ENCODE data around the gene RAI1.
A peak's percentile ranks its signal among the peaks of the same experiment; 100 is the strongest.

The RAI1 gene

GRCh38 chr17:17737961-17738894 is 57.0 kb downstream of the RAI1 start:
- DNase-seq = no peak

DNA sequence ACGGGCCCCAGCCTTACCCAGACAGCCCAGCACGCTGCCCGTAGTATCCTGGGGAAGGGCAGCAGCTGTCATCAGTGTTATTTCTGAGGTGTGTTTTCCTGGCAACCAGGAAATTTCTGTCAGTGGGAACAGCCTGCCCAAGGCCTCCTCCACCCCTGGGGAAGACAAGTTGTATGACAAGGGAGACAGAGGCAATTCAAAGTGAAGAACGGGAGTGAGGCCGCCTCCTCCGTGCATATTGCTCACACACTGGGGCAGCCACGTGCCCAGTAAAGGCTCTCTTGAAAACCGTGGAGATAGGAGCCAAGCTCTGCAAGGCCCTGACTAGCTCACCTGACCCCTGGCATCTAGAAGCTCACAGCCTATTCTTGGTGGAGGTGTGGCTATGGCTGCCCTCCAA is 57.6 kb downstream of the RAI1 start:
- DNase-seq = no peak

DNA sequence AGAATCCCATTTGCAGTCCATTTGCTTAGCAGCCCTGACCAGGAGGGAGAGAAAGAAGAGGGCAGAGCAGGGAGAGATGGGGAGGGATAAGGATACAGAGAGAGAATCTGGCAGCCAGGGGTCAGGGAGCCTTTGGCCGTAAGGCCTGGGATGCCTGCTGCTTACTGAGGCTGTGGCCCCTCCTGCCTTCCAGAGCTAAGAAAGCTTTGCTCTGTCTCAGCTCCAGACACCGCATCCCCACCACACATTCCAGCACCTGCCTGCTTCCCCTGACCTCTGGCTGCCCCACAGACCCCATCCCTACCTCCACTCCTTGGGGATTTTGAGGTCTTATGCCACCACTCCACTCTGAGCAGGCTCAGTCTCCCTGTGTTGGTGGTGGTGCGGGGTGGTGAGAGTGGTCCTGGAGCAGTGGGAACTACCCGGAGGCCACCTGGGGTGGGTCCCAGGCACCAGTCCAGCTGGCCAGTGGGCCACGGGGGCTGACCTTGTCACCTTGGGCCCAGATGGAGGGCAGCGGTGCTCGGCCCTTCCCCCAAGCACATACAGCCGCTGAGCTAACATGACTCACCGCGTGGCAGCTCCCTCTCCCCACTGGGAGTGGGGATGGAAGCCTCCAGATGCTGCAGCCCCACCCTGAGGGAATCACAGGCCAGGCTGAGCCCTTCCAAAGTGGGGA is 58.3 kb downstream of the RAI1 start:
- DNase-seq = no peak

GRCh38 chr17:17740615-17741348 is 59.5 kb downstream of the RAI1 start:
- DNase-seq = no peak

DNA sequence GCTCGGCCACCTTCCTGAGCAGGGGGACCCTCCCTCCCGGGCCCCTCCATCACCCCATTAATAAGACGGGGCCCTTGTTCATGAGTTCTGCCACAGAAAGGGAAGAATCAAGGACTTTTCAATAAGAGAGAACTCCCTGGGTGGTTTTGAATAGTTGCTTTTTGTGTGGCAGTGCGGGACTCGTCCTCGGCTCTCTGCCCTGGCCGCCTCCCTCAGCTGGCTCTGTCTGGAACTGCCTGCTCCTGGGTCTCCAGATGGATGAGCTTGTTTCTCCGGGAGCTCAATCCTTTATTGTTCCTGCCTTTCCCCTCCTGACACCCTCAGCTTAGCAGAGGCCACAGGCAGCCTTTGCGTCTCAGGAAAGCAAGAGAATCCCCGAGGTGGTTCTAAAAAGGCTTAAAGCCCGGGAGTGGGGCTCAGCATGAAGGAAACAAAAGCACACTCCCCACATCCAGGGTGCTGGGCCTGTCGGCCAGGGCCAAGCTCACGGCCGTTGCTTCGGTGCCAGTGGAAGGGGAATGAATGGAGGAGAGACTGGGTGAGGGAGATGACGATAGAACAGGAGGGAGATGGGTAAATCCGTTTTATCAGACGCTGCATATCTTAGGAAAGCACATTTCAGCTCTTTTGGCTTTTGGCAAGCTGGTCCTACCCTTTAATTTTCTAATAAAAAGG is 60.2 kb downstream of the RAI1 start:
- no peak for DNase-seq

DNA sequence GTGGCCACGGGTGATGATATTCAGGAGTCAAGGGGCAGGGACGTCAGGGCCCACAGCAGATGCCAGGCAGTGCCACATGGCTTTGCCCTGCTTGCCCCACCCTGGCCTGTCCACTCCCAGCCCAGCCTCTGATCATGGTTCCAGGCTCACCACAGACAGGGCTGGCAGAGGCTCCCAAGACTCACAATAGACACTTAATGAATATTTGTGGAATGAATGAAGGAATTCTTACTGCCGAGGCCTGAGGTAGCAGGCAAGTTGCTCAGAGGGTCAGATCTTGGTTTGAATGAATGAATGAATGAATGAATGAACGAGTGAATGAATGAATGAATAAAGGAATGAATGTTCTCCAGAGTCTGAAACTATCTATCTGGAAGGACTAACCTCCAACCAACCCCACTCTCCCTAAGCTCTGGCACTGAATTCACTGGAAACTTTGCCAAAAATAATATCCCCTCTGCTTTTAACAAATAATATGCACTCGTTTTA is 60.9 kb downstream of the RAI1 start:
- DNase-seq = no peak

GRCh38 chr17:17742688-17743390 is 61.6 kb downstream of the RAI1 start:
- no peak for DNase-seq

- no peak for DNase-seq
These were observed 62.3 kb downstream of the RAI1 start for GRCh38 chr17:17743391-17744112.

DNA sequence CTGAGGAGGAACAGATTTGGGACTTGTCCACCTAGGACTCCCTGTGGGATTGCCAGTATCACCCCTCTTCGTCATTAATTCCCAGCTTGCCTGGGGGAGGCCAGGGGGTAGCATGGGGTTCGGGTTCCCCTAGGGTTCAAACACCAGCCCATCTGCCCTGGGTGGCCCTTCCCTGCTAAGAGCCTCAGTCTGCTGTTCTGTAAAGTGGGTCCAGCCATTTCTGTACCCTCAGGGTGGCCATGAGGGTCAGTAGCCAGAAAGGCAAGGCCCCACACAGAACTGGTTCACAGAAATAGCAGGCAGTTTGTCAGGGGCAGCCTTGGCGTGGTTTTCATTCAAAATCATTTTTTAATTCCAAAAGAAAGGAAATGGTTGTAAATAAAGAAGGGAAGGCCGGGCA is 62.9 kb downstream of the RAI1 start:
- no peak for DNase-seq

DNA sequence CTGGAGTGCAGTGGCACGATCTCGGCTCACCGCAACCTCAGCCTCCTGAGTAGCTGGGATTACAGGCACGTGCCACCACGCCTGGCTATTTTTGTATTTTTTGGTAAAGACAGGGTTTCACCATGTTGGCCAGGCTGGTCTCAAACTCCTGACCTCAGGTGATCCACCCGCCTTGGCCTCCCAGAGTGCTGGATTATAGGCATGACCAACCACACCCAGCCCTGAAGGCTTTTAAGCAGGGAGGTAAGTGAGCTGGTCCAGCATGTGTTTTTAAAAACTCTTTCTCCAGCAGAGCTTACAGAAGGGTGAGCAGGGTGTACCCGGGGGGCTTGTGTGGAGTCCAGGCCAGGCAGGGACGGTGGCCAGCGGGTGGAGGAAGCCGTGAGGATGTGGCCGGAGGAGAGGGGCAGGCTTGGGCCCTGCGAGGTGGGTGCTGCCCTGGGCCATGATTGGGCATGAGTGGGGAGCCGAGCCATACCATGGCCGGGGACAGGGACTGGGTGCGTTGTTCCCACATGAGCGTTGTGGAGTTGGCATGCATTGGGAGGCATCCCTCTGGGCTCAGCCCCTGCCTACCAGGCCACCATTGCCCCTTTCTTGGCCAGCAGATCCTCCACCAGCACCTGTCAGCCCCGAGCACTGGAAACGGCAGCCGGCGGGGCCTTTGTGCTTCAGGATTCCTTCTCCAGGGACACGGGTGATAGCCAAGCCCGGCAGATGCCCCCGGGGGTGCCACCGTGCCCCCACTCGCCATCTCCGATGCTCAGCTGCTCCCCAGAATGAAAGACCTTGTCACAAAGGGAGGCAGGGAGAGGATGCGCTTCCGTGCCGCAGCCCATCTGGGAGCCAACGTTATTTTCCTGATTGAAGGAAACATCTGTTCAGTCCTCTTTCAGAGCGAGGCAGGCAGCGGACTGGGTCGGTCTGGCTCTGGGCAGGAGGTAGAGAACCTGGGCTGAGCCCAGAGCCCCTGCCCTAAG is 64.5 kb downstream of the RAI1 start:
- no peak for DNase-seq

DNA sequence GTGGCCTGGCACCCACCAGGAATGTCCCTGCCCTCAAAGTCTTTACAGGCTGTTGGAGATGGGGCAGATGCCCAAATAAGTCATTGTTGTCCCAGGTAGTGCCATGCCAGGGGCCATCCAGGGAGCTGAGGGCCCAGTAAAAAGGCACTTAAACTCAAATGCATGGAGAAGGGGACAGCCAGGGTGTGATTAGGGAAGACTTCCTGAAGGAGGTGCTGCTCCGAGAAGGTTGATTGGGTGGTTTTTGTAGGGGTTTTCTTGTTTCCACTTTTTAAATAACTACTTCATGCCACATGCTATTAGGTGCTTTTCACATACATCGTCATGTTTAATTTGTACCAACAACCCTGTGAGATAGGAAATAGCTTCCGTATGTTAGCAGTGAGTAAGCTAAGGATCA is 66.9 kb downstream of the RAI1 start:
- no peak for DNase-seq

DNA sequence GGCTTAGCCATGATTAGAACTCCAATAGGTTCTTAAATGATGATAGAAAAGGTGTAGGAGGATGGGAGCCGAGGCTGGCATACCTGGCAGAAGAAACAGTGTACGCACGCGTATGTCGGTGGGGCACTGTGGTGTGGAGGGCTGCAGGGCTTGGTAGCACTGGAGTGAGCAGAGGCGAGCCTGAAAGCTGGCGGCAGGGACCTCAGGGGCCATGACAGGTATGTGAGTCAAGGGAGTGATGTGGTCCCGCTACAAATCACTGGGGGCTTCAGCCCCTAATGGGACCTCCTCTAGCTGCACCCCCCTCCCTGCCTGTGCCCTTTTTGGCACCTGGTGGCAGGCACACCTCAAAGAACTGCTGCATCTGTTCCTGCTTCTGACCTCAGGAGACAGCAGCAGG is 67.3 kb downstream of the RAI1 start:
- DNase-seq = no peak

DNA sequence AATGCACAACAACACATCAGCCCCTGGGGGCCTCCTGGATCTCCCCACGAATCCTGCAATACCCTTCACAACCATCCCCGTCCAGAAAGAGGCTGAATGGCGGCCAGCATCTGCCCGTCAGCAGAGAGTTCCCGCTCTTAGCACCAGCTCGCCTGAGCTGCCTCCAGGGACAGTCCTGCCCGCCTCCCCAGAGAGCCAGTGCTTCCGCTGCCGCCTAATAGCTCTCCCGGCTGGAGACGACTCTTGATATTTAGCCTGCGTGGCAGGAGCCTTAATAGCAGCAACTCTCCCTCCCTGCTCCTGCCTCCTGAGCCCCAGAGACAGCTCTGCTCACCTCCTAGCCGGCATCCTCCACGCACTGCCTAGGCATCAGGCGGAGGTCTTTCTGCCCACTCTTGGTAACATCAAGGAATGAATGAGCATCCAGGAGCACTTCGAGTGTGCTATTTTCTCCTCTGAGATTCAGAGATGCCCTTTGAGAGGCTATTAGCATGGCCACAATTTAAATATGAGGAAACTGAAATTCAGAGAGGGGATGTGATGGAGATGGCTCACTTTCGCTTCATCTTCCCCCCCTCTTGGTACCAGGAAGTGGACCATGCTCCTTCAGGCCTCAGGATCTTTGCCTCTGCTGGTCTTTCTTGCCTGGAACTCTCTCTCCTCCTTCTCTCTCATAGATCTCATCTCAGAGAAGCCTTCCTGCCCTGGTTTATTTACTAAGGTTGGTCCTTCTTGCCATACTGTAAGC is 67.9 kb downstream of the RAI1 start:
- peak; percentile 85 for DNase-seq

GRCh38 chr17:17749921-17750320 is 68.7 kb downstream of the RAI1 start:
- DNase-seq = peak; percentile 85

- DNase-seq = no peak
These were observed 69.6 kb downstream of the RAI1 start for GRCh38 chr17:17750881-17751280.

DNA sequence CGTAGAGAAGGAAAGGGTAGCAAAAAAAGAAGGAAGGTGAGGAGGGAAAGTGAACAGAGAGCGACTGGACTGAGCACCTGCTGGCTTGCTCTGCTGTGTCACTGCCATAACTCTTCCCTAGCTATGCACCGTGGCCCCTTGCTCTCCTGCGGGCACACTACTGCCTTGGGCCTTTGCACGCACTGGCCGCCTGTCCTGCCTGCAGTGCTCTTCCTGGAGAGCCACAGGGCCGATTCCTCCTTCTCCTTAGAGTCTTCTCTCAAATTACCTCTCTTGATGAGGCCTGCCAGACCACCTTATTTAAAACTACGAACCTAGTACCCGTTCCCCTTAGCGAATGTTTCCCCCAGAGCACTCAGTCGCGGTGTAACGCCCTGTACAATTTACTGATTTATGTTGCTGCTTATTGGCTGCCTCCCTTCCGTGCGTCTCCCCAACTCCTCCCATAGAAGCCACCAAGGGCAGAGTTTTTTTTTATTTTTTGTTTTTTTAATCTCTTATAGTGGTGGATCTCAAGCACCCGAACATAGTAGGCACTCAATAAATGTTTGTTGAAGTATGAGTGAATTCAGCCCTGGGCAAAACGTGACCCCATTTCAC is 70.3 kb downstream of the RAI1 start:
- DNase-seq = no peak

- peak; percentile 90 for DNase-seq
These were observed 71.0 kb downstream of the RAI1 start for GRCh38 chr17:17752089-17752820.

DNA sequence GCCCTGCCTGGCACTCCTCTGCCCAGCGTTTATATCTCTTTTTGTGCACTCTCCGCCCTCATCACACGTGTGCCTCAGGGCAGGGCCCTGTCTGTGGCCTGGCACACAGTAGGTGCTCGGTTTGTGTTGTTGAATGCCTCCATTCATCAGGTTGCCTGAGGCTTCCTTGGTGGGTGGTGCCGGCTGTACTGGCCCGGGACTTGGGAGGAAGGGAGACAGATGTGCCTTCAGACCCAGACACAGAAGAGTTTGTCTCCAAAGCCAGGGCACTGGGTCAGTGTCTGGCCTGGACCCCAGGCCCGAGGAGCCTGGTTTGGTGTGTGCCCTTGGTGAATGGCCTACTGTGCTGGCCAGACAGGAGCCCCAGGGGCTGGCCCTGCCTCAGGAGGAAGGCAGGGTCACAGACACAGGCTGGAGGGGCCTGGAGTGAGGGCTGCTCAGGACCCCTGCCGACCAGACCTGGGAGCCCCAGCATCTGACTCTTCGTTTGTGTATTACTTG is 71.6 kb downstream of the RAI1 start:
- no peak for DNase-seq

Data from NCI-H1436 treated with DMSO at 0.1 percent for 48 hours (cell line).